DMS 273 (cell line): ENCODE results near the gene CDC14B.
A peak's percentile ranks its signal among the peaks of the same experiment; 100 is the strongest.
"Not testable (repeated sequence)": the region's sequence is repeated elsewhere in the genome, so short reads cannot be mapped to it uniquely, and the experiment has no call there.

Source experiments
- DNase-seq: peaks from one replicate; lab custom pipeline; 2025; ENCODE audit not compliant: unreplicated experiment; lab: John Stamatoyannopoulos, UW

Gene CDC14B

DNA sequence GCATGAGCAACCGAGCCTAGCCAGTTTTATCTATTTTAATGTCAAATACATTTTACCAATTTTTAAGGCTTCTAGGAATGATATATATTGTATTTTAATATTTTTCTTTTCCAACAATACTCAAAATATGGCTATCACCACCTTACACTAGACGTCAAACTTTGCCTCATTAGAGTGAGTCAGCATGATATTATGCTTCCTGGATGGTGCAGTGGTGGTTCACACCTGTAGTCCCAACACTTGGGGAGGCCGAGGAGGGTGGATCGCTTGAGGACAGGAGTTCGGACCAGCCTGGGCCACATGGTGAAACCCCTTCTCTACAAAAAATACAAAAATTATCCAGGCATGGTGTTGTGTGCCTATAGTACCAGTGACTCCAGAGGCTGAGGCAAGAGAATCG, 7.3 kb upstream of the CDC14B start:
- no peak for DNase-seq

DNA sequence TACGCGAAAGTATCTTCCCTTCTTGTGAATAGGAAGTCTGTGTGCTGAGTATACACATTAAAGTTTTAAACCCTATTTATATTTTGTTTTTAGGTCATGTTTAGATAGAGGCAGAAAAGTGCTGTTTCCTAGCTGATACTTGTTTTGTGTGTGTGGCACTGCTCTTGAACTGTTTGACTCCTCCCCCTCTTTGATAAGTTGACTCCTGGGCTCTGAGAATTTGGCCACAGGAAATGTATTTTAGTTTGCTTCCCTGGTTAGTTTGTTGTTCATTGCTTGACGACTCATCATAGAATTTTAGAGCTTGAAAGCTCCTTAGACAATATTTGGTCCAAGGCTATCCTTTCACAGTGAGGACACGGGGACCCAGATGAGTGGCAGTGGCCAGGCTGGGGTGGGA, 2.0 kb upstream of the CDC14B start:
- DNase-seq = no peak

DNA sequence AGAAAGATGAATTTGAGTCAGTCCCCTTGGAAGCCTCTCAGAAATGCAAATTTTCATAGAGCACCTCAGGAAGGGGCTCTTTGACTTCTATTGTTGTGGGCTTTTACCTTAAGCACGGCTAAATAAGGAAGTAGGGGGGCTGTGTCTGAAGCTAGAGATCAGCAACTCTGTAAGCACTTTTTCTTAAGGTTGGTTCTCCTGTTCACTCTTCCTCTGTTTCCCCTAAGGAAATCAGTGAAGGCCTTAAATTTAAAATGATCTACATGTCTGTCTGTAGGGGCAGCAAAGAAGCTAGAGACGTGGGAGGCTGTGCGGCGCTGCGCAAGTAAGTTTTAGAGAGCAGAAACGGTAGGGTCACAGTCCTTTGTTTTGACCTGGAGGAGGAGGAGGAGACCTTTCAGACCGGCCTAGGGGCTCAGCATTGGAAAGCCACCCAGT, 1.2 kb upstream of the CDC14B start:
- DNase-seq = no peak

GRCh38 chr9:96620181-96620514, 505 bp upstream of the CDC14B start:
- DNase-seq = no peak

- no peak for DNase-seq
Observed at GRCh38 chr9:96619124-96619465, 548 bp downstream of the CDC14B start.

DNA sequence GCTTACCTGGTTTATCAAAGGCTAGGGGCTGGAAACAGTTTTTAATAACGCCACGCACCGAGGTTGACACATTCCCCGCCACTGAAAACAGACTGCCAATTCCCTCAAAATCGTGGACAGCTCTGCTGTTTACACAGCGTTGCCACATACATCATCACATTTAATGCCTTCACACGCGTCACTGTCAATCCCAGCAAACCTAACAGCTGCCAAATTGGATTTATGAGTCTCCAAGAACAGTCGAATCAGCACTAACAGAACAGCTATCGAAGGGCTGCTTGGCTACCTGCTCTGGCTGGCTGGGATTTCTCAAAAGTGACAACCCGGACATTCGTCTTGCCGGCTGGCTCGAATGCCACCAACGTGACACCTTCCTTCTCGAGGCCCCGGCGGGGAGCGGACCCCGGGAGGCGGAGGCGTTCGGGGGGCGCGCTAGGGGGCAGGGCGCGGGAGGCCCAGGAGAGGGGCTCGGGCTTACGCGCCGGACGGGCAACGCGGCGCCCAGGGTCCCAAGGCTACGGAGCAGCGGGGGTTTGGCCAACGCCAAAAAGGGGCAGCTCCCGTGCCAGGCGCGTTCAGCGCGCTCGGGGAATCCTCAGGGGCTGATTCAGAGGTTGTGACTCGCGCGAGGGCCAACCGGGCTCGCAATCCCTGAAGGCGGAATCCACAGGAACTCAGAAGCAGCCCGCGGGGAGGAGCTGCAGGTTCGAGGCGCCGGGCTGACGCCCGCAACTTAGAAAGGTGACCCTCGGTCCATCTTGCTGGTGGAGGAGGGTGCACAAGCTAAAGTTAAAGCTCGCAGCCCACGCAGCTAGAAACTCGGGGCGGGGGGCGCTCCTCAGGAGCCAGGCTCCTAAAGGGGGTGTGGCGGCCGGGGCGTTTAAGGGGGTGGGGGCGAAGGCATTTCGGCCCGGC, 1.2 kb downstream of the CDC14B start:
- DNase-seq = peak; percentile 51

DNA sequence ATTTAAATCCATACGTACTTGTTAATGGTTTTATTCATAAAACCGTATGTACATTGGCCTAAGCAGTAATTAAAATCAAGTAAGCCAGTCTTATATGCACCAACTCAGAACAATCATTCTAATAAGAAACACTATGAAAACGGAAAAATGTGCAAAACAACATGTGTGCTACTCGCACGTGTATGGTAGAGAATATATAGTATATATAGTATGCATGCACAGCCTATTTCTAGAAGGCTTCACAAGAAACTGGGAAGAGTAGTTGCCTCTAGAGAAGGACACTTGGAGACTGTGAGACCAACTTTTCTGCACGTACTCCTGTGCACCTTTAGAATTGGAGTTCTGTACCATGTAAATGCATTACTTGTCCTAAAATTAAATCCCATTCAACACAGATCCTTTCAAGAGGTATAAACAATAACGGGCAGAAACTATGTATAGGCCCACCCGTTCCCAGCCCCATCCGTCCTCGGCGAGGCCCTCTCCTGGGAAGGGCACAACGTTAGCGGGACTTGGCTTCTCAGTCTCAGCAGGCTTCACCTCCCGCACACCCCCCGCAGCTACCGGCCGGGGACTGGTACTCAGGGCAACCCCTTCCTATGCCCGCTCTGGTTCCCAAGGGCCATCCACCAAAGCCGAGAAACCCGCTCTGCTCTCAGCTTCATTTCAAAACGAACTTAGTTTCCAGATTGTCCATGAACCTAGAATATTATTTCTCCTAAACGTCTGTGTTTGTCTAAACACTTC, 2.0 kb downstream of the CDC14B start:
- peak; percentile 21 for DNase-seq

GRCh38 chr9:96616817-96617438, 2.7 kb downstream of the CDC14B start:
- no peak for DNase-seq

- DNase-seq = no peak
Observed at GRCh38 chr9:96615411-96615810, 4.2 kb downstream of the CDC14B start.

GRCh38 chr9:96614664-96615063, 5.0 kb downstream of the CDC14B start:
- DNase-seq = not testable (repeated sequence)

DNA sequence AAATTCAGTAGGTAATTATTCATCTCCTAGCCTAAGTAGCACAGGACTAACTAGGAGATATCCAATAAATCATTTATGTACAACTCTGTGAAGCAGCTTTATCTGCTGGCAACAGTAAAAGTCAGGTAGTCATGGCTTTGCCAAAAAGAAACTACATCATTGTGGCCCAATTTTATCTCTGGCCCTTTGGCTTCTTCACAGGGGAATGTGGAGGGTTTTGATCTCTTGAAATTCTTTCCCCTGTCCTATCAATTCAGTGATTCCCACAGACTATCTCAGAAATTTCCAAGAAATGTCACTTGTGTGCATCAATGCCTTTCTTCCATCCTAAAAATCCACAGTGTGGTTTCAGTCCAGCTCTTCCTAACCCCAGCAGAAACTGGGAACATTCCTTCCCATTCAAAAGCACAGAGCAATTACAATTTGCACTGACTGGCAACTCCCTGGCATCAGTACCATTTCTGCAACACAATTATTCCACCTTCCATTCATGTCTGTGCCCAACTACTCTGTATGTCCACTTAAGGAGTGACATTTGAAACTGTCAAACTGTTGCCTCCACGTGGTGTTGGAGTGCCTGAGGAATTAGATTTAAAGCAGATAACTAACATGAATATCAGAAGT, 6.6 kb downstream of the CDC14B start:
- DNase-seq = no peak

GRCh38 chr9:96612105-96612965, 7.3 kb downstream of the CDC14B start:
- DNase-seq = peak; percentile 19

DNA sequence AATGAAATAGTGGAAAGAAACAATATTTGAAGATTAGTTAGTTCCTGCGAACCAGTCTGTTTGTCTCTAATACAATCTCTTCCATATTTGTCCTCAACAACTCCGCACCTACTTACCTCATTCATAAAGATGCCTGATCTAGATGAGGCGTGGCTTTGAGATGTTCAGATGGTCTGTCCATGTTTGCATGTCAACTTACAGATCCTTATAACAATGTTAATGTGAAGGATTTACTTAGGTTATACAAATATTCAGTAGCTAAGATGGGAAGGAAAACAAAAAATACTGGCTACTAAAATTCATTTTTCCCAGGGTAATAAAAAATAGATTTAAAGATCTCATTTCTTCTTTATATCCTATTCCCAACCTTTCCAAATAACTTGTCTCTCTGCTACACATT, 8.3 kb downstream of the CDC14B start:
- DNase-seq = no peak

GRCh38 chr9:96609732-96610131, 9.9 kb downstream of the CDC14B start:
- DNase-seq = no peak

GRCh38 chr9:96607971-96608370, 11.7 kb downstream of the CDC14B start:
- DNase-seq = no peak

DNA sequence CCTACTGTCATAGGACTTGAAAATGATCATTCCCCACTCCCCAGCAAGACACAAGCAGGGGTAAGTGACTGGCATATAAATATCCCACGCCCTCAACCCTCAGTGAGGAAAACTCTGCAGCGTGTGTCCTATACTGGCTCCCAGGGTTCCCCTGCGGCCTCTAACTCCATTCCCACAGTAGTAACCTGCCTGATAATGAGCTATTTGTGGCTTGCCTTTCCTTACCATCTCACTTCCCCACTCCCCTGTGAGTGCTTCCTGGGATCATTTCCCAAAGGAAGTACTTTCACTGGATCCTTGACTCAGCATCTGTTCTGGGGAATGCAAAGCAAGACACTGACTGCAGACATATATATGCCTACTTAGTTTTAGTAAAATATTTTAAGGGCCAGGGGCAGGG, 14.3 kb downstream of the CDC14B start:
- DNase-seq = no peak

- no peak for DNase-seq
Observed at GRCh38 chr9:96604004-96604319, 15.7 kb downstream of the CDC14B start.

DNA sequence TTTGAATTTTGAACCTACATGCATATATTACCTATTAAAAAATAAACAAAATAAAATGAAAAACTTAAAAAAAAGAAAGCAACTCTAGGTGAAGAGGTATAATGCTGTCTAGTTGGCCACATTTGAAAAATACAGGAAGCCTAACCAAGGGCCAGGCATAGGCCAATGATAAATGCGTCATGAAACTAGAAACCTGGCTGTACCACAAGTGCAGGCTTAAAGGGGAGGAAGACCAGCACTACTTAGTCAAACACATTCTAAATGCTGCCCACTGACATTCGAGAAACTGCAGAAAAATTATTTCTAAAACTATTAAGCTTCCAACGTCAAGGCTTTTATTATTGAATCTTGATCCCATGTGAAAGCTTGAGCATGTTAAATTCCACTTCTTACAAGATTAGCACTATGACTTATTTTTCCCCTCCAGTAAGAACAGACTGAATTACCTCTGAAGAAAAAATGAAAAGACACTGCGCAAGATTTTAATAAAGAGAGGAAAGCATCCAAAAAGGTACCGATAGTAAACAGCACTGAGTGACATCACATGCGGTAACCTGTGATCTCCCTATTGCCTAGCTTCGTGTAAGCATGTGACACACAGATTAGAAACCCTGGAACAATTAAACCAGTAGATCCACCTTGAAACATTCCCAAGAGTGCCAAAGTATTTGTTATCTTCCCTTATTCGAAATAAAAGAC, 16.2 kb downstream of the CDC14B start:
- DNase-seq = no peak

DNA sequence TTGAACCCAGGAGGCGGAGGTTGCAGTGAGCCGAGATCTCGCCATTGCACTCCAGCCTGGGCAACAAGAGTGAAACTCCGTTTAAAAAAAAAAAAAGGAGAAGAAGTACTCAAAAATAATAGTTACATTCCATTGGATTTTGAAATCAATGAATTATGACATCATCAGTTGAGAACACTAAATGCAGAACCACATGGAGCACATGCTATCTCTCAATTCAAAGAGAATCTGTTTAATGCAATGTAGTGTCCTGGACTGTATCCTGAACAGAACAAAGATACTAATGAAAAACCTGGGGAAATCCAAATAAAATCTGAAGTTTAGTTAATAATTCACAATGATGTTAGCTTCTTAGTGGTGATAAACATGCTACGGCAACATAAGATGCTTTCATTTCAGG, 20.3 kb downstream of the CDC14B start:
- no peak for DNase-seq

DNA sequence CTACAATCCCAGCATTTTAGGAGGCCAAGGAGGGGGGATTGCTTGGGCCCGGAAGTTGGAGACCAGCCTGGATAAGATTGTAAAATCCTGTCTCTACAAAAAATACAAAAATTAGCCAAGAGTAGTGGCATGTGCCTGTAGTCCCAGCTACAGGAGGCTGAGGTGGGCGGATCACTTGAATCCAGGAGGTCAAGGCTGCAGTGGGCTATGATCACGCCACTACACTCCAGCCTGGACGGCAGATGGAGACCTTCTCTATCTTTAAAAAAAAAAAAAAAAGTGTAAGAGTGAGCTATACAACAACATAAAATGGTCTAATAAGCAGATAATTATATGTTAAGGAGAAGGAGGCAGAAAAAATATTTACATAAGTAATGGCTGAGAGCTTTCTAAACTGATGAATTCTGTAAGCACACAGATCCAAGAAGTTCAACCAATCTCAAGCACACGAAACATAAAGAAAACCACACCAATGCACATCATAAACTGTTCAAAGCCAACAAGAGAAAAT, 23.0 kb downstream of the CDC14B start:
- DNase-seq = no peak
